GM21576 (cell line): ENCODE data around the gene DMD.
"Not testable (repeated sequence)": the region's sequence is repeated elsewhere in the genome, so short reads cannot be mapped to it uniquely, and the experiment has no call there.

ENCODE experiments used
- ATAC-seq: cut with Tn5 transposase; IDR thresholded peaks from one replicate; pipeline ENCODE4 v1.9.1; 2021; ENCODE audit warnings: mild to moderate bottlenecking, moderate library complexity; ENCODE audit not compliant: unreplicated experiment

DMD gene

GRCh38 chrX:32644476-32645245 is 566.7 kb downstream of the DMD start:
- ATAC-seq = no peak

- ATAC-seq = no peak
Observed at GRCh38 chrX:32642283-32642682, 569.1 kb downstream of the DMD start.

GRCh38 chrX:32618154-32618553 is 593.2 kb downstream of the DMD start:
- no peak for ATAC-seq

GRCh38 chrX:32614707-32615106 is 596.6 kb downstream of the DMD start:
- no peak for ATAC-seq

GRCh38 chrX:32599156-32599555 is 612.2 kb downstream of the DMD start:
- no peak for ATAC-seq

- no peak for ATAC-seq
Observed at GRCh38 chrX:32598707-32599106, 612.6 kb downstream of the DMD start.

- ATAC-seq = no peak
Observed at GRCh38 chrX:32597777-32598176, 613.6 kb downstream of the DMD start.

- ATAC-seq = no peak
Observed at GRCh38 chrX:32592786-32593185, 618.6 kb downstream of the DMD start.

GRCh38 chrX:32591589-32591988 is 619.8 kb downstream of the DMD start:
- no peak for ATAC-seq

- ATAC-seq = no peak
Observed at GRCh38 chrX:32582729-32583128, 628.6 kb downstream of the DMD start.

GRCh38 chrX:32576885-32577284 is 634.5 kb downstream of the DMD start:
- no peak for ATAC-seq

GRCh38 chrX:32572644-32573043 is 638.7 kb downstream of the DMD start:
- ATAC-seq = no peak

- ATAC-seq = no peak
Observed at GRCh38 chrX:32571579-32571978, 639.8 kb downstream of the DMD start.

GRCh38 chrX:32562261-32562660 is 649.1 kb downstream of the DMD start:
- ATAC-seq = no peak

- ATAC-seq = no peak
Observed at GRCh38 chrX:32545101-32545500, 666.2 kb downstream of the DMD start.

GRCh38 chrX:32538554-32538953 is 672.8 kb downstream of the DMD start:
- no peak for ATAC-seq

GRCh38 chrX:32533848-32534247 is 677.5 kb downstream of the DMD start:
- peak; percentile 67 for ATAC-seq

- no peak for ATAC-seq
Observed at GRCh38 chrX:32532262-32532661, 679.1 kb downstream of the DMD start.

- peak; percentile 50 for ATAC-seq
Observed at GRCh38 chrX:32530802-32531403, 680.4 kb downstream of the DMD start.

GRCh38 chrX:32528451-32528850 is 682.9 kb downstream of the DMD start:
- ATAC-seq = not testable (repeated sequence)

GRCh38 chrX:32525234-32525633 is 686.1 kb downstream of the DMD start:
- ATAC-seq = no peak

GRCh38 chrX:32524385-32524784 is 687.0 kb downstream of the DMD start:
- no peak for ATAC-seq

- peak; percentile 56 for ATAC-seq
Observed at GRCh38 chrX:32520789-32521188, 690.6 kb downstream of the DMD start.
